HEK293 (cell line): ENCODE measurements around the gene SEC63.

Experiments
- TRIM28 ChIP-seq: IDR thresholded peaks from 2 replicates; pipeline ENCODE4 v1.6.1; 2011; ENCODE audit warnings: low read length, control low read depth, borderline replicate concordance
- TF ChIP-seq, protein P1 (sequence below): fragments of 450-650 bp; formaldehyde crosslinking; IDR thresholded peaks from 2 replicates; pipeline ENCODE4 v1.5.1; 2016; ENCODE audit warnings: missing biosample characterization, missing genetic modification characterization

DNA sequence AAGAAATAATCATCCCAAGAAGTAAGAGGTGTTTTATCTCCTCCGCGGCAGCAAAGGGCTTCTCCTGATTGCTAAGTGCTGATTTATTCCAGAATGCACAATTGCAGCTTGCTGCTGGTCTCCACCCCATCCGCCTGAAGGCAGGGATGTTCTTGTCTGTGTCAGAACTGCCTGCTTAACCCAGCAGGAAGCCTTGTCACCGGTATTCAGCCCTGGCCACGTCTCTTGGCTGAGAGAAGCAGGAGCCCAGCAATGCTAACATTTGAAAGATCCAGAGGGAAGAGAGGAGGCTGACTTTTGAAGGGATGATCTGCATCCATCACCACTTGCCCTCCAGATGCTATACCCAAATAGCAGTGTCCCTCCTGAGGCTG, 138.1 kb downstream of the SEC63 start:
- TF ChIP-seq, protein P1, sequence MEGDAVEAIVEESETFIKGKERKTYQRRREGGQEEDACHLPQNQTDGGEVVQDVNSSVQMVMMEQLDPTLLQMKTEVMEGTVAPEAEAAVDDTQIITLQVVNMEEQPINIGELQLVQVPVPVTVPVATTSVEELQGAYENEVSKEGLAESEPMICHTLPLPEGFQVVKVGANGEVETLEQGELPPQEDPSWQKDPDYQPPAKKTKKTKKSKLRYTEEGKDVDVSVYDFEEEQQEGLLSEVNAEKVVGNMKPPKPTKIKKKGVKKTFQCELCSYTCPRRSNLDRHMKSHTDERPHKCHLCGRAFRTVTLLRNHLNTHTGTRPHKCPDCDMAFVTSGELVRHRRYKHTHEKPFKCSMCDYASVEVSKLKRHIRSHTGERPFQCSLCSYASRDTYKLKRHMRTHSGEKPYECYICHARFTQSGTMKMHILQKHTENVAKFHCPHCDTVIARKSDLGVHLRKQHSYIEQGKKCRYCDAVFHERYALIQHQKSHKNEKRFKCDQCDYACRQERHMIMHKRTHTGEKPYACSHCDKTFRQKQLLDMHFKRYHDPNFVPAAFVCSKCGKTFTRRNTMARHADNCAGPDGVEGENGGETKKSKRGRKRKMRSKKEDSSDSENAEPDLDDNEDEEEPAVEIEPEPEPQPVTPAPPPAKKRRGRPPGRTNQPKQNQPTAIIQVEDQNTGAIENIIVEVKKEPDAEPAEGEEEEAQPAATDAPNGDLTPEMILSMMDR (tag by site-specific recombination), result no peak
- TF ChIP-seq TRIM28, result peak; percentile 50; the same call in 1 of the 2 replicates
